ENCODE measurements around the gene PARD6A. TPM values are rescaled to one million over a fixed set of nuclear protein-coding genes. Genes with fewer than 3 reads are reported as not detected.

Gene PARD6A
- total RNA-seq, 1 experiment from 2014 or later = 10.8 TPM

- in situ Hi-C loops (cut with HindIII; ENCODE audit: low pct_unique_long_range_greater_than_20kb, low sequenced_read_pairs) (no loop called here), intact Hi-C loops (cut with micrococcal nuclease; ENCODE audit: unreplicated experiment) (no loop called here)
- TF ChIP-seq, protein P1, sequence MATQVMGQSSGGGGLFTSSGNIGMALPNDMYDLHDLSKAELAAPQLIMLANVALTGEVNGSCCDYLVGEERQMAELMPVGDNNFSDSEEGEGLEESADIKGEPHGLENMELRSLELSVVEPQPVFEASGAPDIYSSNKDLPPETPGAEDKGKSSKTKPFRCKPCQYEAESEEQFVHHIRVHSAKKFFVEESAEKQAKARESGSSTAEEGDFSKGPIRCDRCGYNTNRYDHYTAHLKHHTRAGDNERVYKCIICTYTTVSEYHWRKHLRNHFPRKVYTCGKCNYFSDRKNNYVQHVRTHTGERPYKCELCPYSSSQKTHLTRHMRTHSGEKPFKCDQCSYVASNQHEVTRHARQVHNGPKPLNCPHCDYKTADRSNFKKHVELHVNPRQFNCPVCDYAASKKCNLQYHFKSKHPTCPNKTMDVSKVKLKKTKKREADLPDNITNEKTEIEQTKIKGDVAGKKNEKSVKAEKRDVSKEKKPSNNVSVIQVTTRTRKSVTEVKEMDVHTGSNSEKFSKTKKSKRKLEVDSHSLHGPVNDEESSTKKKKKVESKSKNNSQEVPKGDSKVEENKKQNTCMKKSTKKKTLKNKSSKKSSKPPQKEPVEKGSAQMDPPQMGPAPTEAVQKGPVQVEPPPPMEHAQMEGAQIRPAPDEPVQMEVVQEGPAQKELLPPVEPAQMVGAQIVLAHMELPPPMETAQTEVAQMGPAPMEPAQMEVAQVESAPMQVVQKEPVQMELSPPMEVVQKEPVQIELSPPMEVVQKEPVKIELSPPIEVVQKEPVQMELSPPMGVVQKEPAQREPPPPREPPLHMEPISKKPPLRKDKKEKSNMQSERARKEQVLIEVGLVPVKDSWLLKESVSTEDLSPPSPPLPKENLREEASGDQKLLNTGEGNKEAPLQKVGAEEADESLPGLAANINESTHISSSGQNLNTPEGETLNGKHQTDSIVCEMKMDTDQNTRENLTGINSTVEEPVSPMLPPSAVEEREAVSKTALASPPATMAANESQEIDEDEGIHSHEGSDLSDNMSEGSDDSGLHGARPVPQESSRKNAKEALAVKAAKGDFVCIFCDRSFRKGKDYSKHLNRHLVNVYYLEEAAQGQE (IDR thresholded peaks at IDR 0.05; ENCODE audit: insufficient read depth in 1 of 2, low read depth in 2 of 2, low read length in 1 of 2) = no peak
- TF ChIP-seq CTCF (IDR thresholded peaks at IDR 0.05) = peak; percentile 4; the same call in 1 of the 2 replicates
- CTCF ChIA-PET = no interaction called here
- ATAC-seq (no peak), DNase-seq (ENCODE audit: low read depth, low spot score) (no peak)
- no peak overlapping the region for H3K4me3 ChIP-seq (ENCODE audit: low read depth in 2 of 2, low read length in 2 of 2)
- H3K4me1 ChIP-seq (ENCODE audit: control insufficient read depth, insufficient read depth, low read length) = peaks cover 15% of the 10 kb centered on the region
- POLR2A ChIA-PET = no interaction called here
- no peaks in the 10 kb centered on the region for H3K9me3 ChIP-seq (ENCODE audit: control insufficient read depth, insufficient read depth, low read depth, low read length)
- no peaks in the 10 kb centered on the region for H3K27me3 ChIP-seq (ENCODE audit: control insufficient read depth, insufficient read depth, low read length)
- no peak overlapping the region for H3K27ac ChIP-seq (ENCODE audit: low read length)
- no TSS peak for BruUV-seq (replicated peaks)
- H3K36me3 ChIP-seq (ENCODE audit: control insufficient read depth, insufficient read depth, low read length) = peaks cover 2% of the 10 kb centered on the region; the same call in 1 of the 2 replicates
These were observed 3.1 kb downstream of the PARD6A start for GRCh38 chr16:67663877-67664222.

DNA sequence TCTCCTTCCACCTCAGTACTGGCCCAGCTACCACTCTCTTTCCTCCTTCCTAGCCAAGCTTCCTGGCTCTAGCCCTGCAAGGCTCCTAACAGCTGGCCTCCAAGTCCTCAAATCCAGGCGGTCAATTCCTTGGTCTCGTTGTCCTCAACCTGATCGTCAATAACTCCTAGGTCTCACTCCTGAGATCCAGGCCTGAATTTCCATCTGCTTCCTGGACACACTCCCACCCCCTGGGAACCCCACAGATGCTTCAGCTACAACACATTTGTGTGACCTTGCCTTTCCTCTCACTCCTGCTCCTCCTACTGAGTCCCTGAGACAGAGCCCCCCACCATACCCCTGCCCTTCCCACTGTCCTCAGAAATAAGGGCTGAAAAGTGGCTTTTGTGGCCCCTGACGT lies 3.5 kb downstream of the PARD6A start:
- H3K4me3 ChIP-seq (ENCODE audit: low read depth in 2 of 2, low read length in 2 of 2) = no peak overlapping the region
- no TSS peak for BruUV-seq (replicated peaks)
- no peak overlapping the region for H3K27ac ChIP-seq (ENCODE audit: low read length)
- in situ Hi-C loops (cut with HindIII; ENCODE audit: low pct_unique_long_range_greater_than_20kb, low sequenced_read_pairs) (no loop called here), intact Hi-C loops (cut with micrococcal nuclease; ENCODE audit: unreplicated experiment) (no loop called here)
- H3K36me3 ChIP-seq (ENCODE audit: control insufficient read depth, insufficient read depth, low read length) = peaks cover 2% of the 10 kb centered on the region; the same call in 1 of the 2 replicates
- H3K9me3 ChIP-seq (ENCODE audit: control insufficient read depth, insufficient read depth, low read depth, low read length) = no peaks in the 10 kb centered on the region
- ATAC-seq = no peak
- CTCF ChIA-PET = no interaction called here
- POLR2A ChIA-PET = no interaction called here
- DNase-seq (ENCODE audit: low read depth, low spot score) = no peak
- no peaks in the 10 kb centered on the region for H3K27me3 ChIP-seq (ENCODE audit: control insufficient read depth, insufficient read depth, low read length)
- H3K4me1 ChIP-seq (ENCODE audit: control insufficient read depth, insufficient read depth, low read length) = peaks cover 14% of the 10 kb centered on the region
- TF ChIP-seq, protein P1 (IDR thresholded peaks at IDR 0.05; ENCODE audit: insufficient read depth in 1 of 2, low read depth in 2 of 2, low read length in 1 of 2) = no peak
- no peak for TF ChIP-seq CTCF (IDR thresholded peaks at IDR 0.05)
- no peak for TF ChIP-seq POLR2AphosphoS5 (IDR thresholded peaks at IDR 0.05; ENCODE audit: low read depth, low read length)
